ENCODE data around the gene PHLPP2. TPM values are rescaled to one million over a fixed set of nuclear protein-coding genes. Genes with fewer than 3 reads are reported as not detected.

PHLPP2 gene
- total RNA-seq, 1 experiment from 2014 or later: 4.4 TPM

DNA sequence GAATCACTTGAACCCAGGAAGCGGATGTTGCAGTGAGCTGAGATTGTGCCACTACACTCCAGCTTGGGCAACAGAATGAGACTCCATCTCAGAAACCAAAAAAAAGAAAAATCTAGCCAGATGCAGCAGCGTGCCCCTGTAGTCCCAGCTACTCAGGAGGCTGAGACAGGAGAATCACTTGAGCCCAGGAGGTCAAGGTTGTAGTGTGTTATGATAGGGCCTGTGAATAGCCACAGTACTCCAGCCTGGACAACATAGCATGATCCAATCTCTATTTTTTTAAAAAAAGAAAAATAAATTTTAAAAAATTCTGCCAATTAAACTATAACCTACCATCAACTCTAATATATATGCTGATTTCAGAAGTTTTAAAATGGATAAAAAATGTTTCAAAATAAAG is 15.8 kb downstream of the PHLPP2 start:
- Histone ChIP-seq H4K20me1 (ENCODE audit: low read length) (no peaks in the 10 kb centered on the region), H3K9me2 (replicated peaks; ENCODE audit: low read length) (no peaks in the 10 kb centered on the region), H3K9me3 (ENCODE audit: low read length) (no peaks in the 10 kb centered on the region), H3K36me3 (ENCODE audit: low read depth, low read length) (no peaks in the 10 kb centered on the region), H3K27ac (ENCODE audit: low read length) (no peak overlapping the region), H3K4me2 (ENCODE audit: low read length) (no peak overlapping the region), H3K4me3 (ENCODE audit: low read length) (no peak overlapping the region), H3K9ac (ENCODE audit: low read length) (no peak overlapping the region), H3K4me1 (ENCODE audit: insufficient read depth, low read length) (peaks cover 15% of the 10 kb centered on the region), H2AFZ (ENCODE audit: low read length) (no peak overlapping the region), H3K79me2 (ENCODE audit: low read length) (0 out of 2 replicates have a peak, but pooled peaks cover 5% of the 10 kb centered on the region), H3K27me3 (ENCODE audit: low read length) (no peaks in the 10 kb centered on the region), H3F3A (ENCODE audit: low read length, unreplicated experiment) (no peaks in the 10 kb centered on the region)
- CTCF ChIA-PET: no interaction called here
- no peak for ATAC-seq
- POLR2A ChIA-PET (ENCODE audit: unreplicated experiment): no interaction called here
- intact Hi-C loops (cut with micrococcal nuclease): no loop called here
- TF ChIP-seq EZH2 (IDR thresholded peaks at IDR 0.05; ENCODE audit: low read length, unreplicated experiment): no peak
- no peak for TF ChIP-seq EZH2phosphoT487 (IDR thresholded peaks at IDR 0.05; ENCODE audit: borderline replicate concordance, low read length)
- TF ChIP-seq, protein P1, sequence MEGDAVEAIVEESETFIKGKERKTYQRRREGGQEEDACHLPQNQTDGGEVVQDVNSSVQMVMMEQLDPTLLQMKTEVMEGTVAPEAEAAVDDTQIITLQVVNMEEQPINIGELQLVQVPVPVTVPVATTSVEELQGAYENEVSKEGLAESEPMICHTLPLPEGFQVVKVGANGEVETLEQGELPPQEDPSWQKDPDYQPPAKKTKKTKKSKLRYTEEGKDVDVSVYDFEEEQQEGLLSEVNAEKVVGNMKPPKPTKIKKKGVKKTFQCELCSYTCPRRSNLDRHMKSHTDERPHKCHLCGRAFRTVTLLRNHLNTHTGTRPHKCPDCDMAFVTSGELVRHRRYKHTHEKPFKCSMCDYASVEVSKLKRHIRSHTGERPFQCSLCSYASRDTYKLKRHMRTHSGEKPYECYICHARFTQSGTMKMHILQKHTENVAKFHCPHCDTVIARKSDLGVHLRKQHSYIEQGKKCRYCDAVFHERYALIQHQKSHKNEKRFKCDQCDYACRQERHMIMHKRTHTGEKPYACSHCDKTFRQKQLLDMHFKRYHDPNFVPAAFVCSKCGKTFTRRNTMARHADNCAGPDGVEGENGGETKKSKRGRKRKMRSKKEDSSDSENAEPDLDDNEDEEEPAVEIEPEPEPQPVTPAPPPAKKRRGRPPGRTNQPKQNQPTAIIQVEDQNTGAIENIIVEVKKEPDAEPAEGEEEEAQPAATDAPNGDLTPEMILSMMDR (conservative IDR thresholded peaks at IDR 0.05; ENCODE audit: low read depth, low read length): no peak
- BruUV-seq (replicated peaks): no TSS peak
- no peak for DNase-seq

DNA sequence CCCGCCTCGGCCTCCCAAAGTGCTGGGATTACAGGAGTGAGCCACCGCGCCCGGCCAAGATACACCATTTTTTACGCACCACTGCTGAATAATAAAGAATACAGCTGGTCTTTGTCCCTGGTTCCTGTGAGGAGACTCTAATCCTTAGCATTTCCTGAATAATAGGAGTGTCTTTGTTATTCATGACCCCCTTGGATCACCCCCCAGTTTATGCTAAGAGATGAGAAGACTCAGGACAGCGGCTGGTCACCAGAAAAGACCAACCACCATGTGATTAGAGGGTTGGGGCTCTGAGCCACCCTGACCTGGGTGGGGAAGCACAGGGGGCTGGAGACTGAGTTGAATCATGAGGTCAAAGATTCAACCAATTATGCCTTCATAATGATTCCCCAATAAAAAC is 17.3 kb downstream of the PHLPP2 start:
- Histone ChIP-seq H3K79me2 (ENCODE audit: low read length) (0 out of 2 replicates have a peak, but pooled peaks cover 5% of the 10 kb centered on the region), H3K9ac (ENCODE audit: low read length) (no peak overlapping the region), H3K27me3 (ENCODE audit: low read length) (no peaks in the 10 kb centered on the region), H3F3A (ENCODE audit: low read length, unreplicated experiment) (no peaks in the 10 kb centered on the region), H4K20me1 (ENCODE audit: low read length) (no peaks in the 10 kb centered on the region), H3K4me1 (ENCODE audit: insufficient read depth, low read length) (peaks cover 15% of the 10 kb centered on the region), H3K4me2 (ENCODE audit: low read length) (no peak overlapping the region), H3K4me3 (ENCODE audit: low read length) (no peak overlapping the region), H3K9me3 (ENCODE audit: low read length) (no peaks in the 10 kb centered on the region), H3K9me2 (replicated peaks; ENCODE audit: low read length) (no peaks in the 10 kb centered on the region), H3K27ac (ENCODE audit: low read length) (no peak overlapping the region), H2AFZ (ENCODE audit: low read length) (no peak overlapping the region), H3K36me3 (ENCODE audit: low read depth, low read length) (no peaks in the 10 kb centered on the region)
- intact Hi-C loops (cut with micrococcal nuclease): no loop called here
- ChIA-PET POLR2A (ENCODE audit: unreplicated experiment) (no interaction called here), CTCF (no interaction called here)
- no TSS peak for BruUV-seq (replicated peaks)
- TF ChIP-seq EZH2phosphoT487 (IDR thresholded peaks at IDR 0.05; ENCODE audit: borderline replicate concordance, low read length) (no peak), EZH2 (IDR thresholded peaks at IDR 0.05; ENCODE audit: low read length, unreplicated experiment) (no peak)
- TF ChIP-seq, protein P1 (conservative IDR thresholded peaks at IDR 0.05; ENCODE audit: low read depth, low read length): no peak
- no peak for ATAC-seq
- no peak for DNase-seq

DNA sequence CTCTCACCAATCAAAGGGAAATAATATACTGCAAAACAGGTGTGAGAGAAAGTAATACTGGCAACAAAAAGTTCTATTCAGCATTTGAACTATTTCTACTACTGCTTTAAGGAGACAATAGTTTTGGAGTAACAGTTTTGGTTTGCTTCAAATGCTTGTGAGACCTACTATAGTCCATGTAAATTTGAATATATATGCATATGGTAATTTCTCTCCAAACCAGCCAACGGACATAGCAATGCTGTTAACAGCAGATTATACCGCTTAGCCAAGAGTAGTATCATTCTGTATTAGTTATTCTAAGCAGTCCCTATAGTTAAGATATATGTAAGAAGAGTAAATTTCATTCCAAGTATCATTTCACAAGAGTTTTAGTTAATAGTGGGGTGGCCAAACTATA is 18.5 kb downstream of the PHLPP2 start:
- Histone ChIP-seq H2AFZ (ENCODE audit: low read length) (no peak overlapping the region), H3K4me2 (ENCODE audit: low read length) (no peak overlapping the region), H3K9me3 (ENCODE audit: low read length) (no peaks in the 10 kb centered on the region), H3K4me1 (ENCODE audit: insufficient read depth, low read length) (peaks cover 15% of the 10 kb centered on the region), H3K27ac (ENCODE audit: low read length) (no peak overlapping the region), H3F3A (ENCODE audit: low read length, unreplicated experiment) (no peaks in the 10 kb centered on the region), H3K4me3 (ENCODE audit: low read length) (no peak overlapping the region), H4K20me1 (ENCODE audit: low read length) (no peaks in the 10 kb centered on the region), H3K9ac (ENCODE audit: low read length) (no peak overlapping the region), H3K36me3 (ENCODE audit: low read depth, low read length) (no peaks in the 10 kb centered on the region), H3K79me2 (ENCODE audit: low read length) (0 out of 2 replicates have a peak, but pooled peaks cover 5% of the 10 kb centered on the region), H3K27me3 (ENCODE audit: low read length) (no peaks in the 10 kb centered on the region), H3K9me2 (replicated peaks; ENCODE audit: low read length) (no peaks in the 10 kb centered on the region)
- intact Hi-C loops (cut with micrococcal nuclease): no loop called here
- CTCF ChIA-PET: no interaction called here
- POLR2A ChIA-PET (ENCODE audit: unreplicated experiment): no interaction called here
- ATAC-seq: no peak
- no peak for DNase-seq
- TF ChIP-seq, protein P1 (conservative IDR thresholded peaks at IDR 0.05; ENCODE audit: low read depth, low read length): no peak
- TF ChIP-seq EZH2 (IDR thresholded peaks at IDR 0.05; ENCODE audit: low read length, unreplicated experiment): no peak
- TF ChIP-seq EZH2phosphoT487 (IDR thresholded peaks at IDR 0.05; ENCODE audit: borderline replicate concordance, low read length): no peak
- no TSS peak for BruUV-seq (replicated peaks)
